Mesendoderm (in vitro differentiated cells): ENCODE data around the gene ARVCF.

Experiments used
- DNase-seq: peaks from one replicate; pipeline ENCODE4 v3.0.0; 2013
- H2AK5ac ChIP-seq: 2 replicates; pipeline ENCODE4 v1.6.1; 2013; ENCODE audit warnings: low read length, inconsistent platforms
- H2BK120ac ChIP-seq: 2 replicates; pipeline ENCODE4 v1.6.1; 2013; ENCODE audit warnings: low read depth, mild to moderate bottlenecking, low read length, moderate library complexity, mixed read lengths
- H2BK15ac ChIP-seq: replicated peaks from 2 replicates; pipeline ENCODE4 v1.6.1; 2013; ENCODE audit warnings: low read depth, mild to moderate bottlenecking, moderate library complexity
- H2BK5ac ChIP-seq: 2 replicates; pipeline ENCODE4 v1.6.1; 2013; ENCODE audit warnings: low read length, inconsistent platforms
- H3K18ac ChIP-seq: 2 replicates; pipeline ENCODE4 v1.6.1; 2013; ENCODE audit warnings: mild to moderate bottlenecking, low read length, mixed read lengths
- H3K23ac ChIP-seq: one replicate; pipeline ENCODE4 v1.6.1; 2013; ENCODE audit warnings: low read length
- H3K27ac ChIP-seq: 2 replicates; pipeline ENCODE4 v1.5.1; 2013; ENCODE audit warnings: low read depth, mild to moderate bottlenecking, inconsistent platforms, low read length, moderate library complexity
- H3K27me3 ChIP-seq: 2 replicates; pipeline ENCODE4 v1.6.1; 2013; ENCODE audit warnings: low read length, control low read depth, mild to moderate bottlenecking, inconsistent platforms; ENCODE audit not compliant: insufficient read depth, poor library complexity
- H3K36me3 ChIP-seq: 2 replicates; pipeline ENCODE4 v1.6.1; 2013; ENCODE audit warnings: low read length, inconsistent platforms; ENCODE audit not compliant: control insufficient read depth, insufficient read depth
- H3K4ac ChIP-seq: one replicate; pipeline ENCODE4 v1.6.1; 2013; ENCODE audit warnings: low read depth, mild to moderate bottlenecking, low read length, moderate library complexity
- H3K4me1 ChIP-seq: 2 replicates; pipeline ENCODE4 v1.6.1; 2013; ENCODE audit warnings: low read depth, low read length, inconsistent platforms; ENCODE audit not compliant: control insufficient read depth
- H3K4me2 ChIP-seq: 2 replicates; pipeline ENCODE4 v1.6.1; 2013; ENCODE audit warnings: low read length
- H3K4me3 ChIP-seq: 2 replicates; pipeline ENCODE4 v1.5.1; 2013; ENCODE audit warnings: mild to moderate bottlenecking, low read length
- H3K56ac ChIP-seq: one replicate; pipeline ENCODE4 v1.6.1; 2013; ENCODE audit warnings: low read length
- H3K79me1 ChIP-seq: 2 replicates; pipeline ENCODE4 v1.6.1; 2013; ENCODE audit warnings: low read length, inconsistent platforms
- H3K79me2 ChIP-seq: 2 replicates; pipeline ENCODE4 v1.6.1; 2013; ENCODE audit warnings: mild to moderate bottlenecking, low read length; ENCODE audit not compliant: control insufficient read depth, insufficient read depth
- H3K9ac ChIP-seq: 2 replicates; pipeline ENCODE4 v1.6.1; 2013; ENCODE audit warnings: low read length, inconsistent platforms
- H4K5ac ChIP-seq: one replicate; pipeline ENCODE4 v1.6.1; 2013; ENCODE audit warnings: low read length
- H4K8ac ChIP-seq: one replicate; pipeline ENCODE4 v1.6.1; 2013; ENCODE audit warnings: low read depth, mild to moderate bottlenecking, control low read depth, low read length, moderate library complexity
- WGBS: extraction: QIAGEN DNeasy Blood & Tissue Kit; methylation state at CpG from one replicate; pipeline ENCODE4 v1.1.7; 2013; ENCODE audit warnings: low lambda C conversion rate, missing lambda C conversion rate; ENCODE audit not compliant: insufficient coverage; ENCODE audit errors: extremely low coverage; 5-methylcytosine and 5-hydroxymethylcytosine counted together

The ARVCF gene

DNA sequence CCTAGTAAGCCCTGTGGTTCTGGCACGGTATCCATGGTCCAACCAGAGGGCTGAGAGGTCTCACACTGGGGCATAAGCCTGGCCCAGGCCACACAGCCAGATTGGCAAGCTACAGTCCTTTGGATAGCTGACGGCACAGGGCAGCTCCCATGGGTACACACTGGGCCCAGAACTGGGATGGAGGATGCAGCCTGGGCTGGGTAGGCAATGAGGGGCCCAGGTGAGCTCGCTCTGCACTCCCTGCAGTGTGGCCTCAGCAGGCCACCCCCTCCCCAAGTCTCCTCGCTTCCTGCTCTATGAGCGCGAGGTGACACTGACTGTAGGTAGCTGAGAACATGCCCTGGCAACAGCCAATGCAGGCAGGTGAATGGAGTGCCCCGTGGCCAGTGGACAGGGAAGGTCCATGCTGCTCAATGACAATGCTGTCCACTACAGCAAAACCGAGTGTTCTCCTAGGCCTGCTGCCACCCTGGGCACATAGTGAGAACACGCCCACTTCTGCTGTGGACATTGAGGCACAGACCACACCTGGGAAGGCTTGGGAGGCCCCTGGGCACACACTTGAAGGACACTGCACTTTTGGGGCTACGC is 3.8 kb downstream of the ARVCF start:
- Histone ChIP-seq H3K79me2 (no peaks in the 10 kb centered on the region), H2BK120ac (no peak overlapping the region), H4K8ac (no peak overlapping the region), H2AK5ac (no peak overlapping the region), H3K36me3 (no peaks in the 10 kb centered on the region), H3K79me1 (no peaks in the 10 kb centered on the region), H3K4ac (no peak overlapping the region), H4K5ac (no peak overlapping the region), H3K4me2 (no peak overlapping the region), H2BK5ac (no peak overlapping the region), H3K27ac (no peak overlapping the region), H3K23ac (no peak overlapping the region), H3K18ac (no peak overlapping the region), H3K27me3 (peaks cover 3% of the 10 kb centered on the region), H3K4me1 (no peaks in the 10 kb centered on the region), H3K4me3 (no peak overlapping the region), H2BK15ac (no peak overlapping the region), H3K56ac (no peak overlapping the region), H3K9ac (no peak overlapping the region)
- DNase-seq, result no peak
- no CpG with 5 or more reads among the region's 10 CpGs for WGBS

DNA sequence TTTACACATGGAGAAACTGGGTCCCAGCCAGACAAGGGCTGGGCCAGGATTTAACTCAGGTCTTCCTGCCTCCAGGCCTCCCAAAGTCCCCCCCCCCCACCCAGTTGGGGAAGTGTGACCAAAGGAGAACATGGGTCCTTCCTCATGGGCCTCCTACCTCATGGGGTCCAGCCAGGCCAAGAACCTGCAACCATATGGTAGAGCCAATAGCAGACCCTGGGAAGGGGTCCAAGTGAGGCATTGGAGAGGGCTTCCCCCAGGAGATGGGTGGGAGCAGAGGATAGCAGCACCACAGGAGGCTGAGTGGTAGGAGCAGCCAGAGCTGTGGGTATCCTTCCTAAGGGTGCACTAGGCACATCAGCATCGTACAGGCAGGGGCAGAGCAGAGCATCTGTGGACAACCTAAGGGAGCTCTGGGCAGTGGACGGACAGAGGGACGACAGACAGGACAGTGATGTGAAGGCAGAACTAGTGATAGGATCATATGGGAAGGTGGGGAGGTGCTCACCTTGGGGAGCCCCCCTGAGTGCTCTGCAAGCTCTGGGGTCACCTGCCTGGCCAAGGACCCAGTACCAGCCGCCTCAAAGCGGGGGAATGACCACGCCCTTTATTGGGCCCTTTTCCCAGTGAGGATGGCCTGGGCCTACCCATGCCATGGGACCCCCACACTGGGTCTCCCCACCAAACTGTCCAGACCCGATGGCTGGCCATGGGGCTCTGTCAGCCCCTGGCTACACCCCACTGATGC is 4.5 kb downstream of the ARVCF start:
- Histone ChIP-seq H3K9ac (no peak overlapping the region), H3K79me2 (no peaks in the 10 kb centered on the region), H3K27ac (no peak overlapping the region), H3K56ac (no peak overlapping the region), H2BK15ac (no peak overlapping the region), H3K36me3 (no peaks in the 10 kb centered on the region), H3K4ac (no peak overlapping the region), H2AK5ac (no peak overlapping the region), H3K27me3 (no peaks in the 10 kb centered on the region), H3K18ac (no peak overlapping the region), H4K5ac (no peak overlapping the region), H3K23ac (no peak overlapping the region), H2BK5ac (no peak overlapping the region), H3K4me2 (no peak overlapping the region), H2BK120ac (no peak overlapping the region), H4K8ac (no peak overlapping the region), H3K79me1 (no peaks in the 10 kb centered on the region), H3K4me3 (no peak overlapping the region), H3K4me1 (no peaks in the 10 kb centered on the region)
- WGBS, result no CpG with 5 or more reads among the region's 7 CpGs
- no peak for DNase-seq

DNA sequence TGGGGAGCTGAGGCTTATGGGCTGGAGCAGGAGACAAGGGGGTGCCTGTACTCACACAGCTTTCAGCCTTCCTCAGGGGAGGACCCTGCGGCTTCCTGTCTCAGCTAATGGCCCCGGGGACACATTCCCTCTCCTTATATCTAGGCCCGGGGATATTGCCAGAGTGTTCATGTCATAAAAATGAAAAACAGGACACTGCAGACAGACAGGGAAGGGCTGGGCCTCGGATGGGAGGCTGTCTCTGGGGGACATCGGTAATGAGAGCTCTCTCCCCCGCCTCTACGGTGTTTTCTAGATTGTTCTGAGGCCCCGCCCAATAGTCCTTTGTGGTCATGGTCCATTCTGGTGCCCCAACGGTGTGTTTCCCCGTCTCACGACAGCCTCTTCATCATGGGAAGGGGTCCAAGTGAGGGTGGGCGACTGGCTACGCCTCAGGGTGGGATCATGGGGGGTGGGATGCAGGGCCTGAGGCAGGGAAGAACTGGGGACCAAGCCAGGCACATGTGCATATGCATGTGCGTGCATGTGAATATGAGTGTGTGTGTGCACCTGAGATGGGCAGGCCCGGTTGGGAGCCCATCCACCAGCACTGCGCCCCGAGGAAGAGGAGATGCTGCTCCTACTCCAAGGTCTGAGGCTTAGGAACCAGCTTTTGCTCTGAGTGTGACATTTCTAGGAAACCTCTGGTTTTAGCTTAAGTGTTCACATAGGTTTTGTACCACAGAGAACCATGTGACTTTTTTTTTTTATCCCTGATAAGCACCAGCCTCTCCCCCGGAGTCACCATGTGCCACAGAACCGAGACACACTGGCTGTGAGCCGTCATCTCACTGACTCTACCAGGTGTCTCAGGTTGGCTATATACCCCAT is 5.3 kb downstream of the ARVCF start:
- H3K18ac ChIP-seq, result no peak overlapping the region
- H3K27me3 ChIP-seq, result no peaks in the 10 kb centered on the region
- no peak overlapping the region for H2BK120ac ChIP-seq
- H3K27ac ChIP-seq, result no peak overlapping the region
- no peak overlapping the region for H4K8ac ChIP-seq
- no peak overlapping the region for H2AK5ac ChIP-seq
- no peak overlapping the region for H3K9ac ChIP-seq
- H3K4me1 ChIP-seq, result no peaks in the 10 kb centered on the region
- H3K79me1 ChIP-seq, result no peaks in the 10 kb centered on the region
- H3K4me2 ChIP-seq, result no peak overlapping the region
- no CpG with 5 or more reads among the region's 20 CpGs for WGBS
- no peak overlapping the region for H3K4ac ChIP-seq
- no peak for DNase-seq
- H3K56ac ChIP-seq, result no peak overlapping the region
- H2BK15ac ChIP-seq, result no peak overlapping the region
- H3K4me3 ChIP-seq, result no peak overlapping the region
- no peak overlapping the region for H3K23ac ChIP-seq
- H3K36me3 ChIP-seq, result no peaks in the 10 kb centered on the region
- H2BK5ac ChIP-seq, result no peak overlapping the region
- no peak overlapping the region for H4K5ac ChIP-seq
- no peaks in the 10 kb centered on the region for H3K79me2 ChIP-seq

DNA sequence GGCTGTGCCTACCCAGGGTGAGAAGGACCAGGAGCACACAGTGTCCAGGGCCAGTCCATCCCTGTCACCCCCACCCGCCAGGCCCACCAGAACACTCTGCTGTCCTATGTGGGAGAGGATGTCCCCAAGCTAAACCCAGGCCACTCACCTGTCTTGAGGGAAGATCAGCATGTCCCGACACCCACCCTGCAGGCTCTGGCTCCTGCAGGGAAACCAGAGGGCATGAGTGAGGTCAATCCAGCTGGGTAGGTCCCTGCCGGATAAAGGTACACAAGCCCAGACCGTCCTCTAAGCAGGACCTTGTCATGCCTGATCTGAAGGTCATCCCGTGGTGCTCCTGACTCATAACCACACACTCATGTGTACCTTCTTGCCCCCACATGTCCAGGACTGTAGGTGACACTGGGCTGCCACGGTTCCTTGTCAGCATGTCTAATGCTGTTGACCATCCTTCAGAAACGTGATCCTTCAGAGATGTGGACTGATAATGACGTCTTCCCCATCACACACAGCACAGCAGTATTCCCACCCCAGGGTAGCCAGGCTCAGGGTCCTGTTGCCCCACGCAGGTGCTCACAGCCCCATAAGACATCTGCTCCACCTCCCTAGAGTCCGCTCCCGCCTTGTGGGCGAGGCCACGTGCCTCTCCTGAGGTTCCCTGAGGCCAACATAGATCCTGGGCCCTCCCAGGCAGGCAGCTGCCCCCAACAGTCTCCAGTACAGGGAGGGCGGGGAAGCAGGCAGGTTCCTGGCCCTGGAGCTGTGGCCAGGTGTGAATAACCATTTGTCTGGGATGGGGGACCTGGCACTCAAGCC is 6.1 kb downstream of the ARVCF start:
- Histone ChIP-seq H3K79me1 (no peaks in the 10 kb centered on the region), H2BK15ac (no peak overlapping the region), H3K9ac (no peak overlapping the region), H3K27me3 (no peaks in the 10 kb centered on the region), H3K18ac (no peak overlapping the region), H4K5ac (no peak overlapping the region), H3K36me3 (no peaks in the 10 kb centered on the region), H2BK120ac (no peak overlapping the region), H3K4me1 (no peaks in the 10 kb centered on the region), H3K79me2 (no peaks in the 10 kb centered on the region), H3K4ac (no peak overlapping the region), H3K56ac (no peak overlapping the region), H3K4me3 (no peak overlapping the region), H4K8ac (no peak overlapping the region), H2BK5ac (no peak overlapping the region), H3K4me2 (no peak overlapping the region), H3K27ac (no peak overlapping the region), H3K23ac (no peak overlapping the region), H2AK5ac (no peak overlapping the region)
- DNase-seq, result no peak
- no CpG with 5 or more reads among the region's 14 CpGs for WGBS

DNA sequence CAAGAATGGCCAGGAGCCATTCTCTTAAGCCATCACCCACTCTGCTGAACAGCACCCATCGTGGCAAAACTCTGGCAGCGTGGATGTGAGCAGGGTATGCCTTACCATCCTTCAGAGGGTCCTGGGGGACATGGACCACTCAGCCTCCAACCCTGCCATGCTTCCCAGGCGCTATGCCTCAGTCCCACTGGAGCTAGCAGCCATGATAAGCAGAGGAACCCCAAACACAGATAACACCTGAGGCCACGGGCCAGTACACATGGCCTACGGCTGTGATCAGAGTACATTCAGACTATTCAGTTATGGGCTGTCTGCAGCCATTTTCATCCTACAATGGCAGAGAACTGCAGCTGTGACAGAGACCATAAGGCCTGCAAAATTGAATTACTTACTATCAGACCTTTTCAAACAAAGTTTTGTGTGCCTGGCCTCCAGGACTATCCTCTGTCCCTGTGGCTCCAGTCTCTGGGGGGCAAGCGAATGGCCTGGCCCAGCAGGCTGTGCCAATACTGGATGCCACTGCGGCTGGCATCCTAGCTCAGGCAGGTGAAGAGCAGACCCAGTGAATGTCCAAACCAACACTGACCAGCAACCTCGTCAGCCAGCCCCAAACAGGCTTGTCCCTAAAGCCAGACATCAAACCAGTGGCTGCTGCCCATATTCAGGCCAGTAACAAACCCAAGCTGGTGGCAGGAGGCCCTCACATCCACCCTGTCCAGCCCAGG is 6.9 kb downstream of the ARVCF start:
- H3K79me1 ChIP-seq, result no peaks in the 10 kb centered on the region
- H4K8ac ChIP-seq, result no peak overlapping the region
- no peaks in the 10 kb centered on the region for H3K36me3 ChIP-seq

More for the DNA sequence above, 6.9 kb downstream of the ARVCF start:
- no peaks in the 10 kb centered on the region for H3K79me2 ChIP-seq
- no peak overlapping the region for H3K4me3 ChIP-seq
- no peak overlapping the region for H3K4me2 ChIP-seq
- no peak overlapping the region for H3K27ac ChIP-seq
- no peak overlapping the region for H3K56ac ChIP-seq
- H2AK5ac ChIP-seq, result no peak overlapping the region
- no peak overlapping the region for H3K23ac ChIP-seq
- no peak for DNase-seq
- no peak overlapping the region for H3K18ac ChIP-seq
- no peaks in the 10 kb centered on the region for H3K27me3 ChIP-seq
- H3K4ac ChIP-seq, result no peak overlapping the region
- H3K9ac ChIP-seq, result no peak overlapping the region
- no CpG with 5 or more reads among the region's 8 CpGs for WGBS
- H3K4me1 ChIP-seq, result no peaks in the 10 kb centered on the region
- no peak overlapping the region for H4K5ac ChIP-seq
- H2BK15ac ChIP-seq, result no peak overlapping the region
- H2BK120ac ChIP-seq, result no peak overlapping the region
- no peak overlapping the region for H2BK5ac ChIP-seq
